ENCODE data around the gene CCSER1.

GRCh38 chr4:90876296-90876695, 749.1 kb downstream of the CCSER1 start:
- TF ChIP-seq, protein P1, sequence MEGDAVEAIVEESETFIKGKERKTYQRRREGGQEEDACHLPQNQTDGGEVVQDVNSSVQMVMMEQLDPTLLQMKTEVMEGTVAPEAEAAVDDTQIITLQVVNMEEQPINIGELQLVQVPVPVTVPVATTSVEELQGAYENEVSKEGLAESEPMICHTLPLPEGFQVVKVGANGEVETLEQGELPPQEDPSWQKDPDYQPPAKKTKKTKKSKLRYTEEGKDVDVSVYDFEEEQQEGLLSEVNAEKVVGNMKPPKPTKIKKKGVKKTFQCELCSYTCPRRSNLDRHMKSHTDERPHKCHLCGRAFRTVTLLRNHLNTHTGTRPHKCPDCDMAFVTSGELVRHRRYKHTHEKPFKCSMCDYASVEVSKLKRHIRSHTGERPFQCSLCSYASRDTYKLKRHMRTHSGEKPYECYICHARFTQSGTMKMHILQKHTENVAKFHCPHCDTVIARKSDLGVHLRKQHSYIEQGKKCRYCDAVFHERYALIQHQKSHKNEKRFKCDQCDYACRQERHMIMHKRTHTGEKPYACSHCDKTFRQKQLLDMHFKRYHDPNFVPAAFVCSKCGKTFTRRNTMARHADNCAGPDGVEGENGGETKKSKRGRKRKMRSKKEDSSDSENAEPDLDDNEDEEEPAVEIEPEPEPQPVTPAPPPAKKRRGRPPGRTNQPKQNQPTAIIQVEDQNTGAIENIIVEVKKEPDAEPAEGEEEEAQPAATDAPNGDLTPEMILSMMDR (IDR thresholded peaks at IDR 0.05 in 8 of 11, conservative IDR thresholded peaks at IDR 0.05 in 3 of 11), result no peak
- TF ChIP-seq POLR2AphosphoS5 (IDR thresholded peaks at IDR 0.05), result no peak
- TF ChIP-seq POLR2A (IDR thresholded peaks at IDR 0.05), result no peak
